Measurements from ENCODE around the gene CYLD. TPM values are rescaled to one million over a fixed set of nuclear protein-coding genes. Genes with fewer than 3 reads are reported as not detected.

CYLD gene
- total and polyA plus RNA-seq, 2 experiments from 2014 or later = 6.9 to 30.9 TPM

DNA sequence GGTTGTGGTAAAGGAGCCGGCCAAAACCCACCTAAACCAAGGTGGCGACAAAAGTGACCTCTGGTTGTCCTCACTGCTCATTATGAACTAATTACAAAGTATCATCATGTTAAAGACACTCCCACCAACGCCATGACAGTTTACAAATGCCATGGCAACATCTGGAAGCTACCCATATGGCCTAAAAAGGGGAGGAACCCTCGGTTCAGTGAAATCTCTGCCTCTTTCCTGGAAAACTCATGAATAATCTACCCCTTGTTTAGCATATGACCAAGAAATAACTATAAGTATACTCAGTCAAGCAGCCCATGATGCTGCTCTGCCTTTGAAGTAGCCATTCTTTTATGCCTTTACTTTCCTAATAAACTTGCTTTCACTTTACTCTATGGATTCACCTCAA, 72.2 kb downstream of the CYLD start:
- Histone ChIP-seq H3K4me3 (no peak overlapping the region), H3K4me2 (no peak overlapping the region), H2AFZ (no peak overlapping the region), H3K36me3 (ENCODE audit: insufficient read depth) (no peaks in the 10 kb centered on the region), H3K27me3 (ENCODE audit: insufficient read depth) (no peaks in the 10 kb centered on the region), H3K79me2 (replicated peaks; ENCODE audit: insufficient read depth) (no peaks in the 10 kb centered on the region), H3K9me2 (ENCODE audit: insufficient read depth) (0 out of 2 replicates have a peak, but pooled peaks cover 2% of the 10 kb centered on the region), H3K27ac (ENCODE audit: low read depth) (no peak overlapping the region), H3K4me1 (ENCODE audit: insufficient read depth) (peaks cover 2% of the 10 kb centered on the region; the same call in 1 of the 2 replicates), H3F3A (replicated peaks; ENCODE audit: low read depth) (no peaks in the 10 kb centered on the region), H4K20me1 (replicated peaks; ENCODE audit: insufficient read depth) (no peaks in the 10 kb centered on the region)
- TF ChIP-seq POLR2AphosphoS5 (IDR thresholded peaks at IDR 0.05; ENCODE audit: low read depth) = no peak
- no peak for TF ChIP-seq NANOG (IDR thresholded peaks at IDR 0.05; ENCODE audit: borderline replicate concordance)
- H3K4me3 Mint-ChIP-seq = no peak overlapping the region
- H3K9me3 Mint-ChIP-seq = no peaks in the 10 kb centered on the region
- peaks cover 8% of the 10 kb centered on the region for H3K4me1 Mint-ChIP-seq
- DNase-seq (ENCODE audit: low spot score) = no peak
- no peaks in the 10 kb centered on the region for H3K36me3 Mint-ChIP-seq (ENCODE audit: low read depth)
- no peak for ATAC-seq
- H3K27ac Mint-ChIP-seq = no peak overlapping the region
- peaks cover 5% of the 10 kb centered on the region for H3K27me3 Mint-ChIP-seq (ENCODE audit: insufficient read depth, low read depth, poor library complexity)

DNA sequence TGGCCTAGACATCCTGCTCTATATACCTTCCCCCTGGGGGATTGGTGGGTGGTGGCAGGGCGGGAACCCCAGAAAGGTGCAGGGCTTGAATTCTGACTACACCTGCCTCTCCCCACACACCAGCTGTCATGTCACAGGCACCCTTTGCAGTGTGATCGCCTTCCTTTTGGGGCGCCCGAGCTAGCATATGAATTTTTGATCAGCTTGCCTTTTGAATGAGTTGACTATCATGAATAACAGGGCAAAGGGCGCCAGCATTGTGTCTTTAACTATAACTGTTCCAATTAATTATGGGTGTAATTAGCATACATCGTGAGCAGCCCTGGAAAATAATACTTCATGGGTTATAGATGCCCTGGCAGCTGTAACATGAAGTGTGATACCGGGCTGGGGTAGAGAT, 72.7 kb downstream of the CYLD start:
- Histone ChIP-seq H3K27me3 (ENCODE audit: insufficient read depth) (no peaks in the 10 kb centered on the region), H3K4me3 (no peak overlapping the region), H3F3A (replicated peaks; ENCODE audit: low read depth) (no peaks in the 10 kb centered on the region), H3K27ac (ENCODE audit: low read depth) (no peak overlapping the region), H3K79me2 (replicated peaks; ENCODE audit: insufficient read depth) (no peaks in the 10 kb centered on the region), H3K4me1 (ENCODE audit: insufficient read depth) (no peaks in the 10 kb centered on the region), H3K9me2 (ENCODE audit: insufficient read depth) (0 out of 2 replicates have a peak, but pooled peaks cover 2% of the 10 kb centered on the region), H4K20me1 (replicated peaks; ENCODE audit: insufficient read depth) (no peaks in the 10 kb centered on the region), H3K4me2 (no peak overlapping the region), H2AFZ (no peak overlapping the region), H3K36me3 (ENCODE audit: insufficient read depth) (no peaks in the 10 kb centered on the region)
- Mint-ChIP-seq H3K4me3 (no peak overlapping the region), H3K36me3 (ENCODE audit: low read depth) (no peaks in the 10 kb centered on the region), H3K4me1 (peaks cover 3% of the 10 kb centered on the region; the same call in 2 of the 3 replicates), H3K27ac (no peak overlapping the region), H3K27me3 (ENCODE audit: insufficient read depth, low read depth, poor library complexity) (peaks cover 7% of the 10 kb centered on the region), H3K9me3 (no peaks in the 10 kb centered on the region)
- ATAC-seq (no peak), DNase-seq (ENCODE audit: low spot score) (no peak)
- no peak for TF ChIP-seq EZH2 (IDR thresholded peaks at IDR 0.05; ENCODE audit: low read depth, unreplicated experiment)
- TF ChIP-seq, protein P1, sequence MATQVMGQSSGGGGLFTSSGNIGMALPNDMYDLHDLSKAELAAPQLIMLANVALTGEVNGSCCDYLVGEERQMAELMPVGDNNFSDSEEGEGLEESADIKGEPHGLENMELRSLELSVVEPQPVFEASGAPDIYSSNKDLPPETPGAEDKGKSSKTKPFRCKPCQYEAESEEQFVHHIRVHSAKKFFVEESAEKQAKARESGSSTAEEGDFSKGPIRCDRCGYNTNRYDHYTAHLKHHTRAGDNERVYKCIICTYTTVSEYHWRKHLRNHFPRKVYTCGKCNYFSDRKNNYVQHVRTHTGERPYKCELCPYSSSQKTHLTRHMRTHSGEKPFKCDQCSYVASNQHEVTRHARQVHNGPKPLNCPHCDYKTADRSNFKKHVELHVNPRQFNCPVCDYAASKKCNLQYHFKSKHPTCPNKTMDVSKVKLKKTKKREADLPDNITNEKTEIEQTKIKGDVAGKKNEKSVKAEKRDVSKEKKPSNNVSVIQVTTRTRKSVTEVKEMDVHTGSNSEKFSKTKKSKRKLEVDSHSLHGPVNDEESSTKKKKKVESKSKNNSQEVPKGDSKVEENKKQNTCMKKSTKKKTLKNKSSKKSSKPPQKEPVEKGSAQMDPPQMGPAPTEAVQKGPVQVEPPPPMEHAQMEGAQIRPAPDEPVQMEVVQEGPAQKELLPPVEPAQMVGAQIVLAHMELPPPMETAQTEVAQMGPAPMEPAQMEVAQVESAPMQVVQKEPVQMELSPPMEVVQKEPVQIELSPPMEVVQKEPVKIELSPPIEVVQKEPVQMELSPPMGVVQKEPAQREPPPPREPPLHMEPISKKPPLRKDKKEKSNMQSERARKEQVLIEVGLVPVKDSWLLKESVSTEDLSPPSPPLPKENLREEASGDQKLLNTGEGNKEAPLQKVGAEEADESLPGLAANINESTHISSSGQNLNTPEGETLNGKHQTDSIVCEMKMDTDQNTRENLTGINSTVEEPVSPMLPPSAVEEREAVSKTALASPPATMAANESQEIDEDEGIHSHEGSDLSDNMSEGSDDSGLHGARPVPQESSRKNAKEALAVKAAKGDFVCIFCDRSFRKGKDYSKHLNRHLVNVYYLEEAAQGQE (IDR thresholded peaks at IDR 0.05; ENCODE audit: unreplicated experiment) = no peak
- no peak for TF ChIP-seq CREB1 (CRISPR knock-in tag; IDR thresholded peaks at IDR 0.05; ENCODE audit: low read depth)

DNA sequence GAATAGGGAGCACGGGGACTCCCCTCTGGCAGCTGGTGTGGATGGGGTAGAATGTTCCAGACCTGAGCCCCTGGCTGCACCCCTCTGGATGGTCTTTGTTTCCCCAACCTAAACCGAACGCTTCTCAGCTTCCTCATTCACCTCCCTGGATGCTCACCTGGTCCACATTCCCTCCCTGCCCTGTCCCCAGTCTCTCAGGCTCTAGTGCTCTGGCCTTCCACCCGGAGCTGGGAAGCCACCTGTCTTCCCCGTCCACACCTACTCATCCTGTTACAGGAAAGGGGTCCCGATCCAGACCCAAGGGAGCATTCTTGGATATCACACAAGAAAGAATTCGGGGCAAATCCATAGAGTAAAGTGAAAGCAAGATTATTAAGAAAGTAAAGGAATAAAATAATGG, 73.5 kb downstream of the CYLD start:
- Mint-ChIP-seq H3K27ac (no peak overlapping the region), H3K27me3 (ENCODE audit: insufficient read depth, low read depth, poor library complexity) (peaks cover 8% of the 10 kb centered on the region), H3K9me3 (no peaks in the 10 kb centered on the region), H3K4me3 (no peak overlapping the region), H3K36me3 (ENCODE audit: low read depth) (no peaks in the 10 kb centered on the region), H3K4me1 (peaks cover 5% of the 10 kb centered on the region; the same call in 2 of the 3 replicates)
- Histone ChIP-seq H3K27me3 (ENCODE audit: insufficient read depth) (no peaks in the 10 kb centered on the region), H3K27ac (ENCODE audit: low read depth) (no peak overlapping the region), H3K4me2 (no peak overlapping the region), H3K4me1 (ENCODE audit: insufficient read depth) (no peaks in the 10 kb centered on the region), H3K36me3 (ENCODE audit: insufficient read depth) (no peaks in the 10 kb centered on the region), H3K9me2 (ENCODE audit: insufficient read depth) (0 out of 2 replicates have a peak, but pooled peaks cover 2% of the 10 kb centered on the region), H3F3A (replicated peaks; ENCODE audit: low read depth) (no peaks in the 10 kb centered on the region), H3K79me2 (replicated peaks; ENCODE audit: insufficient read depth) (no peaks in the 10 kb centered on the region), H3K4me3 (no peak overlapping the region), H4K20me1 (replicated peaks; ENCODE audit: insufficient read depth) (no peaks in the 10 kb centered on the region), H2AFZ (no peak overlapping the region)
- ATAC-seq (no peak), DNase-seq (ENCODE audit: low spot score) (no peak)
- TF ChIP-seq ZNF114 (CRISPR knock-in tag; IDR thresholded peaks at IDR 0.05) = no peak
- TF ChIP-seq, protein P2, sequence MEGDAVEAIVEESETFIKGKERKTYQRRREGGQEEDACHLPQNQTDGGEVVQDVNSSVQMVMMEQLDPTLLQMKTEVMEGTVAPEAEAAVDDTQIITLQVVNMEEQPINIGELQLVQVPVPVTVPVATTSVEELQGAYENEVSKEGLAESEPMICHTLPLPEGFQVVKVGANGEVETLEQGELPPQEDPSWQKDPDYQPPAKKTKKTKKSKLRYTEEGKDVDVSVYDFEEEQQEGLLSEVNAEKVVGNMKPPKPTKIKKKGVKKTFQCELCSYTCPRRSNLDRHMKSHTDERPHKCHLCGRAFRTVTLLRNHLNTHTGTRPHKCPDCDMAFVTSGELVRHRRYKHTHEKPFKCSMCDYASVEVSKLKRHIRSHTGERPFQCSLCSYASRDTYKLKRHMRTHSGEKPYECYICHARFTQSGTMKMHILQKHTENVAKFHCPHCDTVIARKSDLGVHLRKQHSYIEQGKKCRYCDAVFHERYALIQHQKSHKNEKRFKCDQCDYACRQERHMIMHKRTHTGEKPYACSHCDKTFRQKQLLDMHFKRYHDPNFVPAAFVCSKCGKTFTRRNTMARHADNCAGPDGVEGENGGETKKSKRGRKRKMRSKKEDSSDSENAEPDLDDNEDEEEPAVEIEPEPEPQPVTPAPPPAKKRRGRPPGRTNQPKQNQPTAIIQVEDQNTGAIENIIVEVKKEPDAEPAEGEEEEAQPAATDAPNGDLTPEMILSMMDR (conservative IDR thresholded peaks at IDR 0.05; ENCODE audit: low read depth in 2 of 2) = no peak
- no peak for TF ChIP-seq NANOG (IDR thresholded peaks at IDR 0.05; ENCODE audit: borderline replicate concordance)
- TF ChIP-seq POLR2AphosphoS5 (IDR thresholded peaks at IDR 0.05; ENCODE audit: low read depth) = no peak
- TF ChIP-seq, protein P1 (IDR thresholded peaks at IDR 0.05; ENCODE audit: unreplicated experiment) = no peak
- TF ChIP-seq JUNB (IDR thresholded peaks at IDR 0.05; ENCODE audit: unreplicated experiment) = no peak
- no peak for TF ChIP-seq CREB1 (CRISPR knock-in tag; IDR thresholded peaks at IDR 0.05; ENCODE audit: low read depth)
- TF ChIP-seq EZH2 (IDR thresholded peaks at IDR 0.05; ENCODE audit: low read depth, unreplicated experiment) = no peak
- TF ChIP-seq STAT1 (IDR thresholded peaks at IDR 0.05; ENCODE audit: unreplicated experiment) = no peak

Data from GM23338 (cell line).